HG03460 (cell line): ENCODE measurements around the gene TECPR1.

ENCODE experiments used
- ATAC-seq: cut with Tn5 transposase; IDR thresholded peaks from one replicate; pipeline ENCODE4 v1.9.1; 2021; ENCODE audit not compliant: unreplicated experiment

TECPR1 gene

DNA sequence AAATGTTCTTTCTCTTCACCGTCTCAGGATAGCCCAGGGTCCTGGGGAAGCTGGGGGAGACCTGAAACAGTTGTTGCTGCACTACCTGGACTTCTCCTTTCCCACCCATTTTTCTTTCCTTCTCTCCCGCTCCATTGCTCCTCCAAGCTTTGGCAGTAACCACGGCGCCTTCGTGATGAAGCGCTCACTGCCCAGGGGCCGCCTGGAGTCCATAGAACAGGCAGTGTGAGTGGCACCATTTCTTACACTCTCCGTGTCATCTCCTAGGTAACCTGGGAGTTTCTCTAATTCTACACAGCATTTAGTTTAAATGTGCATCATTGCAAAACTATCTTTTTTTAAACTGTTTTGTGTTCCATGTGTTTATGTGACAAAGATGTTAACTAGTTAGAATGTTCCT lies 81.1 kb downstream of the TECPR1 start:
- no peak for ATAC-seq

DNA sequence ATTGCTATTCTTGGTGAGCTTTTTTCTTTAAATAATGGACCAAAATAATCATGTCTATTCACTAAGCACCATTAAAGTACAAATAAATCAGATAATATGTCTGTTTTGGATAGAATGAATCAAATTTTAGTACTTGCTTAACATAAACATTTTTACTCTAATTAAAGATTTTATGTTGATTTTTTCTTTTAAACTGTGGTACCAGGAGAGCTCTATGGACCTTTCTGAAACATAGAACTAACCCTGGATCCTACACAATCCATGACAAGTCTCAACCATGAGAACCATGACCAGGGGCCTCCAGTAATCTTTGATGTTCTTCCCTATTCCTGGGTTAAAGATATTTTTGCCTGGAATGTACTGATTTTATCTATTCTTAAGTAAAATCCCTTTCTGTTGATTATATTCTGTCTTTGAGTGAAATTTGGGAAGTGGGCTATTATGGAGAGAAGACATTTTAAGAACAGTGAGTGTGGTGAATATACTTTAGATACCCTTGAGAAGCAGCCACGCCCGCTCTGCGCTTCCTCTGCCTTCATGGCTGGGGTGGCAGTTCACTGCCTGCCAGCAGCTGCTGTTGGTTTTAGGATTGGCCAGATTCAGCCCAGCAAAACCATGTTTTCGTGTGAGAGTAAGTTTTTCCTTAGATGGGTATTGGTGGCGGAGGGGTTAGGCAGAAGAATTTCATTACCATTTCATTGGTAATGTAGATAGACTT lies 83.0 kb downstream of the TECPR1 start:
- ATAC-seq = no peak

DNA sequence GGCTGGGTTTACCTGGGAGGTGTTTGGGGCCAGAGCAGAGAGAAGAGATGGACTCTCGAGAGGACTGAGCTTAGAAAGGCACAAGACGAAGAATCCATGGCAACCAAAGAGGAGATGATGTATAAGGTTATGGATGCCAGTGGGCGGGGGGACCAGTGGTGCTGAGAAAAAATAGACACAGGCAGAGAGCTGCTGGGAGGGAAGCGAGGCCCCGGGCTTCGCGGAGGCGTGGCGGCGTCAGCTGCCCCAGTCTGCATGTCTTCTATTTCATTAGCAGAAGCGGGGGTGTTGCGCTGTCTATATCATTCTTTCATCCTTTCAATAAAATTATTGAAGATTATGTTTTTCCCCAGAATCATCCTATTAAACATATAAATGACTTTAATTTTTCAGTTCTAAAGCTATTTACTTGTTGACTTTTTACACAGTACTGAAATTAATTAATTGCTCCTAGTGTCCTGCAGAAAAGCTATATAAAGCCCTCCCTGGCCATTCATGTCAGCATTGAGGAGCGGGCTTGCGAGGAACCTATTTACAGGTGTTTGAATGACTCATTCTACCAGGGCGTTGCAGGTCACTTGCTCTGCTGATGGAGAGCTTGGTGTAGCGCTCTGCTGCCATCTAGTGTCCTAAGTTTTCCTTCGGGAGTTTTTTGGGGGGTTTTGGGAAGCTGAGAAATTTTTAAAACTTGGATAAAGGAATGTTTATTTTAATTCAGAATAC lies 83.7 kb downstream of the TECPR1 start:
- peak; percentile 73 for ATAC-seq

DNA sequence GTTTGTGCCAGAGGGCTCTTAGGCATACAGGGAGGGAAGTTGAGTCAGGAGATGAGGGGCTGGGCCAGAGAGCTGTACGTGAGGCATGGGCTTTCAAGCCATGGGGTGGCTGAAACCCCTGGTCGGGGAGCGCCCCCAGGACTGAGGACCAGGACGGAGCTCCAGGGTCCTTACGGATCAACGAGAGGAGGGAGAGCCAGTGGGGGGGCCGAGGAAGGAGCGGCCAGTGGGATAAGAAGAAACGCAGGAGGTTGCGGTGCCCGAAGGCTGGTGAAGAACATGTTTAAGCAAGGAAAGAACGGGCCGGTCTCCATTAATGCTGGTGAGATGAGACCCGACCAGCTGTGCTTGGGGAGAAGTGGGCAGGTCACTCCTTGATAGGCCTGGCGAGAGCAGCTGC lies 84.4 kb downstream of the TECPR1 start:
- ATAC-seq = no peak

DNA sequence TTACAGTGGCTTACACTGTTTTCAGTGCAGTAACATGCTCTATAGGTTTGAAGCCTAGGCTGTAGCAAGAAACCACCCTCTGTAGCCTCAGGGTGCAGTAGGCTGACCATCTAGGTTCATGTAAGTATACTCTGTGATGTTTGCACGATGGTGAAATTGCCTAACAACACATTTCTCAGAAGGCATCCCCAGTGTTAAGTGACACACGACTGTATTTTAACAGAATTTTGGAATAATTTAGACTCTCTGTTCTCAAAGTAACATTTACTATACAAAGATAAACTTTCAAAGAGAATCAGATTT lies 85.4 kb downstream of the TECPR1 start:
- ATAC-seq = no peak

DNA sequence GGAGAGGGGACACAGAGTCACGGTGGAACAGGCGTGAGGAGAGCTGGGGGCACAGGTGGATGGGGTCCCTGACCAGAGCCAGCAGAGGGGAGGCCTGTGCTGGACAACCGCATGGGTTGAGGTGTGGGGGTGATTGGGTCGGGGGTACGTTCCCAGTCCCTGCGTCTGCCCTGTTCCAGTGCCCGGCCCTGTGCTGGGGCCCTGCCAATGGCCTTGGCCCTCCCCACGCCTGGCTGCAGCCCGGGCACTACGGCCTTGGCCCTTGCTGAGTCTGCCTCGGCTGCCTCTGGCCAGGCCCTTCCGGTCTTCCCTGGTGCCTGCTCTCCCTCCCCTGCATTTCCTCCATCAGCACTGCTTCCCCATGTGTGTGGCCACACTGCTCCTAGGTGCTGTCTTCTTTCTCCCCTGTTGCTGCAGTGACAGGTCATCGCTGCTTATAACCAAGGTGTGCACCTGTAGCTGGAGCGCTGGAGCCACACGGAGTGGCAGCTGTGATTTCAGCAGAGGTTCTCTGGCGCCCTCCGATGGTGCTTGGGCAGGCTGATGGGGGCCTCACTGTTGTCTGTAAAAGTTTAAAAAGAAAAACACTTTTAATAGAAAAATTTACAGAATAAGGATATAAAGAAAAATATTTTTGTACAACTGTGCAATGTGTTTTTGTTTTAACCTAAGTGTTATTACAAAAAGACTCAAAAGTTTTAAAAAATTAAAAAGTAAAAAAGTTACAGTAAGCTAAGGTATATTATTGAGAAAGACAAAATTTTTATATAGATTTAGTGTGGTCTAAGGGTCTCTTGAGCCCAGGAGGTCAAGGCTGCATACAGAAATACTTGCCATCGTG lies 86.0 kb downstream of the TECPR1 start:
- peak; percentile 62 for ATAC-seq
